NCI-H2029 treated with DMSO at 0.1 percent for 48 hours (cell line): ENCODE measurements around the gene SEC14L3.
A peak's percentile ranks its signal among the peaks of the same experiment; 100 is the strongest.

ENCODE experiments used
- DNase-seq: peaks from one replicate; lab custom pipeline; 2025; lab: John Stamatoyannopoulos, UW

The SEC14L3 gene

GRCh38 chr22:30471616-30472318 lies at the start of gene SEC14L3:
TSS of gene SEC14L3 (minus strand) at chr22:30472017. CDS start at chr22:30471958, 59 bp downstream.
- DNase-seq: no peak

GRCh38 chr22:30519842-30520425 lies 48.1 kb upstream of the SEC14L3 start:
- no peak for DNase-seq

- DNase-seq: no peak
Observed at GRCh38 chr22:30516731-30517130, 44.9 kb upstream of the SEC14L3 start.

DNA sequence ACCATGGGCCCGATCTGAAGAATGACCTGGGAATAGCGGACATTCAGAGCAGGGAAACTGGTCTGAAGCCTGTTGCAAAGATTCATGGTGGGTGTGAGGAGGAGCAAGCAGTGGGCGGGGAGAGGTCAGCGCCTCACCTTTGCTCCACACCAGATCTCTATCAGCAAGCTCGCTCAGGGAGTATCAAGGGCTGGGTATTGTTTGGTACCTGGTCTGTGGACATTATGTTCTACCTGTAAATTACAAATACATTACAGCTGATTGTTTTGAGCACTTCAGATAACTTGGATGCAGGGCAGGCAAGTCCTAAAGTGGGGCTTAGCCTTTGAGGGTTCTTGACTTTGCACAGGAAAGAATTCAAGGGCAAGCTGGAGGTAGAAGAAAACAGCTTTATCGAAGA lies 44.5 kb upstream of the SEC14L3 start:
- no peak for DNase-seq

GRCh38 chr22:30514252-30514651 lies 42.4 kb upstream of the SEC14L3 start:
- DNase-seq: no peak

- no peak for DNase-seq
Observed at GRCh38 chr22:30513462-30513861, 41.6 kb upstream of the SEC14L3 start.

DNA sequence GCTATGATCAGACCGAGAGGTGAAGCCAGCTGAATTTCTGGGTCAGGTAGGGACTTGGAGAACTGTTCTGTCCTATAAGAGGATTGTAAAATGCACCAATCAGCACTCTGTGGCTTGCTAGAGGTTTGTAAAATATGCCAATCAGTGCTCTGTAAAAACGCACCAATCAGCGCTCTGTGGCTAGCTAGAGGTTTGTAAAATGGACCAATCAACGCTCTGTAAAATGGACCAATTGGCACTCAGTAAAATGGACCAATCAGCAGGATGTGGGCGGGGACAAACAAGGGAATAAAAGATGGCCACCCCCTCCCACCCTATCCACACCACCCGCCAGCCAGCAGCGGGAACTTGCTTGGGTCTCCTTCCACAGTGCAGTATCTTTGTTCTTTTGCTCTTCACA lies 40.1 kb upstream of the SEC14L3 start:
- no peak for DNase-seq

GRCh38 chr22:30511109-30511508 lies 39.3 kb upstream of the SEC14L3 start:
- peak; percentile 6 for DNase-seq

DNA sequence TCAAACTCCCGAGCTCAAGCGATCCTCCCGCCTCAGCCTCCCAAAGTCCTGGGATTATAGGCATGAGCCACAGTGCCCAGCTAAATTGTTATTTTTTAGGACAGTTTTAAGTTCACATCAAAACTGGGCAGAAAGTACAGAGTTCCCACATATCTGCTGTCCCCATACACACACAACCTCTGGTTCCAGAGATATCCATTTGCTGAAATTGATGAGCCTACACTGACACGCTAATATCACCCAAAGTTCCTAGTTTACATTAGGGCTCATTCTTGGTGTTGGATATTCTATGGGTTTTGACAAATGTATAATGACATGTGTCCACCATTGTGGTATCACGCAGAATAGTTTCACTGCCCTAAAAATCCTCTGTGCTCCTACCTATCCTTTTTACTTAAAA lies 36.4 kb upstream of the SEC14L3 start:
- no peak for DNase-seq

DNA sequence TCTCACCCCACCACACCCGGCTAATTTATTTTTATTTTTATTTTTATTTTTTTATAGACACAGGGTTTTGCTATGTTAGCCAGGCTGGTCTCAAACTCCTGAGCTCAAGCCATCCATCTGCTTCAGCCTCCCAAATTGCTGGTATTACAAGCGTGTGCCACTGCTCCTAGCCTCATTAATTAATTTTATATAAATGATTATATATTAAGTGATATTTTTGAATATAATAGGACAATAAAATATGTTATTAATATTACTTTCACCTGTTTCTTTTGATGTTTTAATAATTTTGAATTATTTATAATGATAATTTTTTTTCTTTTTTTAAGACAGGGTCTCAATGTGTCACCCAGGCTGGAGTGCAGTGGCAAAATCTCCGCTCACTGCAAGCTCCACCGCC lies 35.9 kb upstream of the SEC14L3 start:
- DNase-seq: no peak

- no peak for DNase-seq
Observed at GRCh38 chr22:30506507-30506968, 34.7 kb upstream of the SEC14L3 start.

DNA sequence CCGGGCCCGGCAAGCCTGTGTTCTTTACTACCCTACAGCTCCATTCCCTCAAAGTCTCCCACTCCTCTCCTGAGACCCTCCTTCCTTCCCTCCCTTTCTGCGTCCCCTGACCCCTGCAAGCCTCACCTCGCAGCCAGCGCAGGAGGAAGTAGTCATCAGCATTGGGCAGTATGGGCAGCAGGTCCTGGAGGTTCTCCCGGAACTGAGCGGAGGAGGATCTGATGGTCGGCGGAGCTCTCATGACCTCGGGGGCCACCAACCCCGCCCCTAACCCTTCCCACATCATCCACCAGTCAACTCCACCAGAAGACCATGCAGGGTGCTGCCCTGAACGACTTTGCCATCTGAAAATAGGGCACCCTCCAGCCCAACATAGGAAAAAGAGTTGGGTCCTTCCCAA lies 31.7 kb upstream of the SEC14L3 start:
- DNase-seq: no peak

DNA sequence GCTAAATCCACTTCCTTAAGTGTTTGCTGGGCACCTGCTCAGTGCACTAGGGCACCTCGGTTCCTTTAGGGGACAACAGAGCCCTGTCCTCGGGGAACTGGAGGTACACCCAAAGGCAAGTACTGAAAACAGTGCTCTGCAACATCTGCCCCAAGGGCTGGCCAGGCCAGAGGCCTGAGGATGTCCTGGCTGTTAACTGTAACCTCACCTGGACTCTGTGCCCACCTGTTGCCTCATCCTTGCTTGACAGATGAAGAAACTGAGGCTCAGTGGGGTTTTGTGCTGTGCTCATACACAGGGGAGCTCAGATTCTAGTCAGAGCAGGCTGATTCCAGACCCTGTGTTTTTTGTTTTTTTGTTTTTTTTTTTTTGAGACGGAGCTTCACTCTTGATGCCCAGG lies 31.1 kb upstream of the SEC14L3 start:
- DNase-seq: no peak

DNA sequence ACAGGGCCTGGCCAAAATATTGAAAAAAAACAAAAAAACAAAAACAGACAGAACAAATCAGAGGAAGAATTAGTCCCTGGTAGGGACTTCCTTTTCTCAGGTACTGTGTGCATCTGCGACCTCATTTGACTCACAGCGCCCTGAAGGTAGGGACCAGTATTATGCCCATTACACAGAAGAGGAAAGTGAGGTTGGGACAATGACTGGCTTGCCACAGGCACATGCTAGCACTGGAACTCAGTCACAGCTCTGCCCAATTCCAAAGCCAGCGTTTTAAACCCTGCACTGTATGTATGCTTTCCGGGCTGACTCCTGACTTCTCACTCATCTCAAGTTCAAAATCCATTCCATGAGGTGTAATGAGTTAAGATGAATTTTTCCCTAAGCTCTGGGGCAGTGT lies 30.3 kb upstream of the SEC14L3 start:
- DNase-seq: no peak

- no peak for DNase-seq
Observed at GRCh38 chr22:30500628-30501027, 28.8 kb upstream of the SEC14L3 start.

DNA sequence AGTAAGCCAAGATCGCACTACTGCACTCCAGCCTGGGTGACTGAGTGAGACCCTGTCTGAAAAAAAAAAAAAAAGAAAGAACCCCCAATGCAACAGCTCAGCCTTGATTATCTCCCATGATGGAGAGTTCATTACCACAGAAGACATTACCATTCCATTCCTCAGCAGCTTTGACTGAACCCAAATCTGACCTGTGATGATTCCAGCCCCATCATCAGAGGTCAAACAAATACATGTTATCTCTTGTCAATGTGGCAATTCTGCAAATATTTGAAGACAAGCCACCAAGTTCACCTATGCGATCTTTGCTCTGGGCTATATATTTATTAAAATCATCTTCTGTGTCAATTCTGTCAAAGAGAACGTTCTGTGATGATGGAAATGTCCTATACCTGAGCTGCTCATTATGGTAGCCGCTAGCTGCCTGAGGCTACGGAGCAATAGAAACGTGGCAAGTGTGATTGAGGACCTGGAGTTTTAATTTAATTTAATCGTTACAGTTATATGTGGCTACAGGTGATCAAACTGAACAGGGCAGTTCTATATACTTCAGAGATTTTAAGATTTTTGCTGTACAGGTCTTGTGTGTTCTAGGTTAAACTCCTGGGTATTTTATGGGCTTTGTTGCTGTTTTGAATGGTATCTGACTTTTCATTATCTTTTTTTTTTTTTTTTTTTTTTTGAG lies 25.8 kb upstream of the SEC14L3 start:
- DNase-seq: no peak

DNA sequence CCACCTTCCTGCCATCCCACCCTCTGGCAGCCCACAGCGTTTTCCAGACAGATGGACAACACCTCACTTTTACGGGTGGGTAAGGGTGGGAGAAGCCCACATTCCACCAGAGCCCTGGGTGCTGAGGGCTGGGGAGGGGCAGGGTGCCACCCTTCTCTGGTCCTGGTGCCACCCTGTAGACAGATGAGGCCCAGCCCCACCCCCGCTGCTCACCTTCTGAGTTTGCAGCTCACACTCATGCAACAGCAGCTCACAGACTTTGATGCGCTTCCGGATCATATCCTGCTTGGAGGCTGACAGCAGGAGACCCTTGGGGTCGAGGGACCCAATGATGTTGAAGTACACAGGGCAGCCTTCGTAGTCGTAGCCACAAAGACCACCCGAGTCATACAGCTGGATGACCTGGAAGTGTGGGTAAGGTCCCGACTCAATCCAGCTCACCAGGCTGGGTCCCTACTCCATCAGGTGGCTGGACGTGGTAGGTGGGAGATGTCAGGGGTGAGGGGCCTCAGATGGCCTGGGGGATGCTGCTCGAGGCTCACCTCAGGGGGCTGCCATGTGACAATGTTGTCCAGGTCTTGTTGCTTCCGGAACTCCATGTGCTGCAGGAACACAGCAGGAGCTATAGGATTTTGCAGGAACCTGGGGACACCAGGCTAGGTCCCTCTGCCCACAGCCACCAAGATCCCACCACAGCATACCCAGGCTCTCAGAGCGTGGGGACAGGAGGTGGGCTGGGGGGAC lies 23.4 kb upstream of the SEC14L3 start:
- no peak for DNase-seq

GRCh38 chr22:30492144-30492543 lies 20.3 kb upstream of the SEC14L3 start:
- DNase-seq: no peak

DNA sequence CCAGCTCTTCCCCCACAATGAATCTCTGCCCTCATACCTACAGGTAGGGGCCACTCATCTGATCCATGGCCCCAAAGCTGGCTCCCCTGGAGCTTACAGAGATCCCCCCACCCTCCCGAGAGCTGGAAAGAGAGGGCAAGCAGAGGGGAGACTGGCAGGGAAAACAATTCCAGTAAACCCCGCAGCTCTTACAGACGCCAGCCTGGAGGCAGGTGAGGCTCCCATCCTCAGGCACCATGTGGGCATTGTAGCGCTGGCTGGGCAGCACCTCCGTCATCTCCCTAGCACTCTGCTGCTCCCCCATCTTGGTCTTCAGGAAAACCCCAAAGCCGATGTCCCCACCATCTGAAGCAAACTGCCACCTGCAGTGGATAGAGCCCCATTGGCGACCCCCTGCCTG lies 19.6 kb upstream of the SEC14L3 start:
- no peak for DNase-seq

- no peak for DNase-seq
Observed at GRCh38 chr22:30490399-30490798, 18.6 kb upstream of the SEC14L3 start.

GRCh38 chr22:30488121-30488520 lies 16.3 kb upstream of the SEC14L3 start:
- DNase-seq: no peak

GRCh38 chr22:30486661-30487115 lies 14.9 kb upstream of the SEC14L3 start:
- DNase-seq: no peak

DNA sequence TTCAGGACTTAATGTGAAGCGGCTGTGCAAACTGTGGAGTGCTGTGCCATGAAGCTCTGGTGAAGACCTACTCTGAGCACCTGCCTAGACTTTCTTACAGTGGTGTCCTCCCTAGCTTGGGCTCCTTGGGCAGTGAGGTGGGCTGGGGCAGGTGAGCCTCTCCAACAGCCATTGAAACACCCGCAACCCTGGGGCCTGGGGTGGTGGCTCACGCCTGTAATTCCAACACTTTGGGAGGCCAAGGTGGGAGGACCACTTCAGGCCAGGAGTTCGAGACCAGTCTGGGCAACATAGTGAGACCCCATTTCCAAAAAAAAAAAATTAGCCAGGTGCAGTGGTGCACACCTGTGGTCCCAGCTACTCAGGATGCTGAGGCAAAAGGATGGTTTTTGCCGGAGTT lies 14.3 kb upstream of the SEC14L3 start:
- DNase-seq: no peak
